NCI-H2227 treated with DMSO at 0.1 percent for 48 hours (cell line): ENCODE results near the gene OSBPL2.

ENCODE experiments used
- DNase-seq: peaks from one replicate; lab custom pipeline; 2025; lab: John Stamatoyannopoulos, UW

Gene OSBPL2

DNA sequence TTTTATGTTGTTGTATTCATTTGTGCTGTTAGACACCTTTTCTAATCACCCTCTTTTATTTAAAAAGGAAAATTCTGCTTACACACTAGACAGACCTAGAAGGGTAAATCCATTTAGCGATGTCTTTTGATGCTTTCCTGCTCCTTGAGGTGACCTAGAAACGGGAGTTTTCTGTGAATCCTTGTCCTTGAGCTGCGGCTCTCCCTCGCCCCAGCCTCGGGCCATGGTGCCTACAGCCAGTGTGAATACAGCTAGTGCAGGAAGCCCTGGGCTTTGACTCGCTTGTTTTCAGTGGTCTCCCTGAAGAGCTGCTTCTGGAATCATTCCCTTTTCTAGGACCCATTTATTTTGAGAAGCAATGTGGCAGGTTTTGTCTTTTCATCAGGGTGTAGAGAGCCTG, 46.8 kb downstream of the OSBPL2 start:
- DNase-seq, result no peak

DNA sequence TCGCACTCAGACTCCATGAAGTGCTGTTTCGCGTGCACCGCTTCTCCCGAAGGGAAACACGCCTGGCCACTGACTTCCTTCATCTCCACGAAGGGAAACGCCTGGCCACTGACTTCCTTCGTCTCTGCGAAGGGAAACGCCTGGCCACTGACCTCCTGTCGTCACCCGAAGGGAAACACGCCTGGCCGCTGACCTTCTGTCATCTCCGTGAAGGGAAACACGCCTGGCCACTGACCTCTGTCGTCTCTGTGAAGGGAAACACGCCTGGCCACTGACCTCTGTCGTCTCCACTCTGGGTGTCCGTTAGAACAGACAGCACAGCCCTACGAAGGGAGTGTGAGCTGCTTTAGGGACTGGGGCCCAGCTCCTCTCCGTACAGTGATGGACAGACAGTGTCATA, 47.4 kb downstream of the OSBPL2 start:
- no peak for DNase-seq

DNA sequence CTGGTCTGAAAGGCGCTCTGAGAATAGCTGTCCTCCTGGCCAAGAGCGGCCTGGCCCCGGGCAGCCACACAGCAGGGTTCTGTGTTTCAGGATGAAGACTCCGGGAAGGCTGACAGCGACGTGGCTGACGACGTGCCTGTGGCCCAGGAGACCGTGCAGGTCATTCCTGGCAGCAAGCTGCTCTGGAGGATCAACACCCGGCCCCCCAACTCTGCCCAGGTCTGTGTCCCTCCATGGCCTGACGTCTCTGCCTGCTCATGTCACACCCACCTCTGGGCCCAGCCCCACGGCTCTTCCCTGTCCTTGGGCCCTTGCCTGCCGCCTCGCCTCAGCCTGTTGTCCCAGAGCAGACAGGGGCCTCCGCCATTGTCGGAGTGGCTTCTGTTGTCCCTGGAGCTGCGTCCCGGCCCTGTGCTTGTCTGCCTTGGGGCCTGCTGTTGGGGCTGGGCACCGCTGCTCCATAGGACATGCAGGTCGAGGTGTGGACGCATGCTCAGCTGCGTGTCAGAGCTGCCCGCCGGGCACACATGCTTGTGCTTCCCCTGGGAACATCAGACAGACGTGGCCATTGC, 48.3 kb downstream of the OSBPL2 start:
- DNase-seq, result no peak

DNA sequence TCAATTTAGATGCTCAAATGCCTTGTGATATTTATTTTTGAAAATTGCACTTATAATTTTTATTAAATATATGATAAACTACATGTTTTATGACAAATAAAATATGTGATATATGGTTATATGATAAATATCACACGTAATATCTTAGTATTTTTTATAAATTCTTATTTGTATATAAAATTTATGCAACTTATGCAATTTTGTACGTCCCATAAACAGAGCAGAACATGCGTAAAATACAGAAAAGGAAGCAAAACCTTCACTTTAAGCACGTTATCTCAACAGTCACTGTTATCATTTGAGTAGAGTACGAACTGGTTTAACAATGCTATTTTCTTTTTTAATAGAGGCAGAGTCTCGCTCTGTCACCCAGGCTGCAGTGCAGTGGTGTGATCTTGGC, 48.8 kb downstream of the OSBPL2 start:
- no peak for DNase-seq

DNA sequence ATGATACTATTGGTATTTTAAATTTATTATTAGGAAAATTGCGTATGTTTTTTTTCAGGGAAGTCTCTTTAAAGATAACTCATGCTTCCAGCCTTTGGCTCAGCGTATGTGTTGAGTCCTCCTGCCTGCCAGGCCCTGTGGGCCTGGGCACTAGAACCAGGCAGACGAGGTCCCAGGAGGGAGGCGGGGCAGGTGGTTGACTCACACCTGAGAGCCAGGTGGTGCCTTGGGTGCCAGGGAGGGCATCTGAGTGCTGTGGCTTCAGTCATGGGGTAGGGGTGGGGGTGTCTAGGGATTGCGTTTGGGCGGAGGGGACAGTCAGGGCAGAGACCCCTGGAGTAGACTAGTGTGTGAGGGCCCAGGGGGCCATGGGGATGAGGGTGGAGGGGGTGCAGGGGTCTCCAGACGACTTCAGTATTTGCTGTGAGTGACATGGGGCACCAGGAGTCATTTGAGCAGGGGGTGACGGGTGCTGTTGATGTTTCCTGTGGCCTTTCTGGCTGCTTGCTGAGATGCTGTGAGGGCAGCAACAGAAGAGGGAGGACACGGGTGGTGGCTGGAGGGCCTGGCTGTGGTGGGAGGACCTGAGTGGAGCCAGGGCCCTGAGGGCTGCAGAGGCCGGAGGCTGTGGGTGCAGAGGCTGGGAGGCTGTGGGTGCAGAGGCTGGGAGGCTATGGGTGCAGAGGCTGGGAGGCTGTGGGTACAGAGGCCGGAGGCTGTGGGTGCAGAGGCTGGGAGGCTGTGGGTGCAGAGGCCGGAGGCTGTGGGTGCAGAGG, 49.6 kb downstream of the OSBPL2 start:
- DNase-seq, result no peak

DNA sequence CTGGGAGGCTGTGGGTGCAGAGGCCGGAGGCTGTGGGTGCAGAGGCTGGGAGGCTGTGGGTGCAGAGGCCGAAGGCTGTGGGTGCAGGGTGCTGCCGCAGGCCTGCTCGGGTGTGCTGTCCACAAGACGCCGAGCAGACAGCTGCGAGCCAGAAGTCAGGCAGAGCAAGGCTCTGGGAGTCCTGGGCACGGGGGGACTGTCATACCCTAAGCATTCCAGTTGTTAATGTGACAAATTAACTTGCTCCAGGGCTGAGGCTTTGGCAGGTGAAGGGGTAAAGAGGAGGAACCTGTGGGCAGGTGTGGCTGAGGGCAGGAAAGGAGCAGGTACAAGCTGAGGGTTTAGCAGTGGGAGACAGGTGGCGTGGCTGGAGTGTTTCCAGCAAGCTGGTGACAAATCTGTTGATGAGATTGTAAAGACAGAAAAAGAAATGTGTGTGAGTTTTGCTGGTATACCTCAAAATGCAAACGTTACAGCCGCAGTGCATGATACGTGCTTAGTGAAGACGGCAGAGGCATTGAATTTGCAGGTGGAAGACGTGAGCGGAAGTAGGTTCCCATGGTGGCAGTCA, 50.3 kb downstream of the OSBPL2 start:
- no peak for DNase-seq

DNA sequence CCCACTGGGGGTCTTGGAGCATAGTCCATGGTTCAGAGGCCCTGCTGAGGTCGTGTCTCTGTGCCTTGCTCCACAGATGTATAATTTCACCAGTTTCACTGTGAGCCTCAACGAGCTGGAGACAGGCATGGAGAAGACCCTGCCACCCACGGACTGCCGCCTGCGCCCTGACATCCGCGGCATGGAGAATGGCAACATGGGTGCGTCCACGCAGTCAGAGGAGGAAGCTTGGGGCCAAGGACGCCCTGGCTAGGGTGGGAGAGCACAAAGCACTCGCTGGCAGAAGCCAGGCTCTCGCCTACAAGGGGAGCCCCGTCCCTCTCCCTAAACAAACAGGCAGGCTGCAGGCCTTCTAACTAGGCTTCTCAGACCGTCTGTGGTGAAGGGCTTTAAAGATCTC, 50.8 kb downstream of the OSBPL2 start:
- DNase-seq, result no peak

DNA sequence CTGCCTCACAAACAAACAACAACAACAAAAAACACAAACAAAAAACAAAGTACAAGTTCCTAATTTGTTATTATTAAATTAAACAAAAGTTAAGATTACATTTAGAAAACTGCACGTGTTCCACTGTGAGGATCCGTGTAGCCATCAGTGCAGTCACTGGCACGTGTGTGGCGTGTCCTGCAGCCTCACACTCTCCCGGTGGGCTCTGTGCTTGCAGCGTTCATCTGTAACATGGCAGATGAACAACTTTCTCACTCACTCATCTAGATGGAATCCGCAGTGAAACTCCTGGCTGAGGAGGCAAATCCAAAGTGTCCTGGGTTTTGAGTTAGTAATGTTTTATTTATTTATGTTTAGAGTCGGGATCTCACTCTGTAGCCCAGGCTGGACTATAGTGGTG, 51.6 kb downstream of the OSBPL2 start:
- DNase-seq, result no peak

DNA sequence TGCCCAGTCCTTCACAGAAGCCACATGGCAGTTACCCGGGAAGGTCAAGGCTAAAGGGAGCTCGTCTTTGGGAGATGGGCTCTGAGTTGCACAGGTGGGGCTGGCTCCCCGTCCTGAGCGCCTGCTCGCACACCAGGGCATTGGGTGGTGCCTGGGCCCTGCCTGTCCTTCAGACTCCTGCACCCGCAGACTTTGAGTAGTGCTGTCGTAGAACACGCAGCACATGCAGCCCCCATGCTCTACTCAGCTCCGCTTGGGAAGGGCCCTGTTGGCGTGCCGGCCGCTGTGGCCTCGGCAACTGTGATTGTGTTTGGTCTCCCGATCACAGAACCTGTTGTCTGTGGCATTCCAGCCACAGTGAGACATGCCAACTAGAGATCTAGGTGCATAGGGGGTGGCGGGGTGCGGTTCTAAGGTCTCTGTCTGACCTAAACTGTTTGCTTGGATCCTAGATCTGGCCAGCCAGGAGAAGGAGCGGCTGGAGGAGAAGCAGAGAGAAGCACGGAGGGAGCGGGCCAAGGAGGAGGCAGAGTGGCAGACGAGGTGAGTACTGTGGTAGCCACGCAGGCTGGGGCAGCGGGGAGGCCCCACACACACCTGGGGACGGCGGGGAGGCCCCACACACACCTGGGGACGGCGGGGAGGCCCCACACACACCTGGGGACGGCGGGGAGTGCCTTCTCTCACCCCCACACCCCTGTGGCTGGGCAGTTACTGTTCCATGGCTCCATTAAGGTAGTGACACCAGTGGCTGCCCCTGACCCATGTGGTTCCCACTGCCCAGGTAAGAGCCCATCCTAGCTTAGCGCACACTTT, 53.1 kb downstream of the OSBPL2 start:
- DNase-seq, result no peak

DNA sequence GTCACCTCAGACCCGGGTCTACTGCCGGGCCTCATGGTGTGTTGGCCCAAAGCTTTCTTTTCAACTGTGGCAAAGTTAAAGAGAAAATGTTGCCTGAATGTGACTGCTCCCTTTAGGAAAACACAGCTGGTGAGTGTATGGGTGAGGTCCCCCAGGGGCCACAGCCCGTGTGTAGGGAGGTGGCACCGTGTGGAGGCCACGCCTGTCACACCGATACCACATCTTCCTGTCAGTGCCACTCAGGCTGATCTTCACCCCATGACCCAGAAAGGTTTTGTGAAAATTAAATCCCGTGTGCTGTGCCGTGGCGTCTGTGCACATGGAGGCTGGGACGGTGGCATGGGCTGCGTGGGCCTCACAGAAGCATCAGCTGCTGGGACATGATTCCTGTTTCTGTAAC, 53.8 kb downstream of the OSBPL2 start:
- no peak for DNase-seq

DNA sequence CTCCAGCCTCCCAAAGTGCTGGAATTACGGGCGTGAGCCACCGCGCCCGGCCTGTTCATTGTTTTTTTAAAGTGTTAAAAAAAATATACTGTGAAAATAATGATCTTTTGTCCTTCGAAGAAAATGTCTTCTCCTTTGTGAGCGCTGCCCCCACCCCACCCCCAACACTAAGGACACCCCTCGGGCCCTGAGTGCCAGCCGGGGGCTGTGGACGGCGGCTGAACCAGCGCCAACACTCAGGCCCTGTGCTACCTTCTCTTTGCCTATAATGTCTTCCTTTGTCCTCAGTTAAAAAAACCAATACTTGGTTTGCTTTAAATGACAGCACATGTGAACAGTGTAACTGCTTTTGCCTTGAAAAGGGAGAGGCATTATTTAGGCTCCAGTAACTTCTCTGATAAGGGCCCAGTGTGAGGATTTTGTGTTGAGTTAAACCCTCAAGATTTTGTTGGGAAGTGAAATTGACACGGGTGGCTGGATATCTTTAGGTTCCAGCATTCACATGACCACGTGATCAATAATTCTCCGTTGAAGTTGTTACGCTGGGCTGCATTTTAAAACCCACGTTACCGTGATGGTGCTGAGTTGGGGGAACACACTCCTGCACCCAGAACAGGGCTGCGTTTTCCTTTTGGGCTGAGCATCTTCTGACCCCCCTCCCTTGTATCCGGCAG, 54.9 kb downstream of the OSBPL2 start:
- no peak for DNase-seq

DNA sequence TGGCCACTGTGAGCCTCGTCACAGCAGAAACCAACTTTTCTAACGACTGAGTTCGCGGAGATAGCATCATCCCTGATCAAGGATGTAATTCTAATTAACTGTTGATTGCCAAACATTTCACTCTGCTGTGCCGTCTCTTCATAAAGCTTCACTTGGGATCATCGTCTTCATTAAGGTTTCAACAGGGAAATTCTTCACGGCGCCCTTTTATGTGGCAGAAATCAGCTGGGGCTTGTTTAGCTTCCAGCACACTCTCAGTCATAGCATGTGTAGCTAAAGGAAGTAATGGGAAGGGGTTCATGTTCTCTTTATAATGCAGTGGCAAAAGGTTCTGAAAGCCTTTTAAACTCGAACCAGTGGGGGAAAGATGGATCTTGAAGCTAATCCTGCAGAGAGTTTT, 55.6 kb downstream of the OSBPL2 start:
- no peak for DNase-seq

DNA sequence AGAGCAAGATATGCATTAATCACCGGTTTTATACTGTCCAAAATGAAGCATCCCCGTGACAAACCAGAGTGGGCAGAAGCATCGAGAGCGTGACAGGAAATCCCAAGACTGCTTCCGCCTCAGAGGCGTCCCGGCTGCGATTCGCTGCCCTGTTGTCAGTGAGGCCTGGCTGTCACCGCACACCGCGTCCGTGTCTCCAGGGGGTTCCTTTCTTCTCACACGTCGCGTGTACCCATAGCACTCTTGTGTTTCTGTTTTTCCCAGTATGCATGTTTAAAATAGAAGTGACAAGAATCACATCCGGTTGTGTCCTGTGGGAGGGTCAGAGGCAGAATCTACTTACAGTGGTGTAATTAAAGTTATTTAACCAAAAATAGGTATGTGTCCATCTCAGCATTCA, 56.2 kb downstream of the OSBPL2 start:
- DNase-seq, result no peak

DNA sequence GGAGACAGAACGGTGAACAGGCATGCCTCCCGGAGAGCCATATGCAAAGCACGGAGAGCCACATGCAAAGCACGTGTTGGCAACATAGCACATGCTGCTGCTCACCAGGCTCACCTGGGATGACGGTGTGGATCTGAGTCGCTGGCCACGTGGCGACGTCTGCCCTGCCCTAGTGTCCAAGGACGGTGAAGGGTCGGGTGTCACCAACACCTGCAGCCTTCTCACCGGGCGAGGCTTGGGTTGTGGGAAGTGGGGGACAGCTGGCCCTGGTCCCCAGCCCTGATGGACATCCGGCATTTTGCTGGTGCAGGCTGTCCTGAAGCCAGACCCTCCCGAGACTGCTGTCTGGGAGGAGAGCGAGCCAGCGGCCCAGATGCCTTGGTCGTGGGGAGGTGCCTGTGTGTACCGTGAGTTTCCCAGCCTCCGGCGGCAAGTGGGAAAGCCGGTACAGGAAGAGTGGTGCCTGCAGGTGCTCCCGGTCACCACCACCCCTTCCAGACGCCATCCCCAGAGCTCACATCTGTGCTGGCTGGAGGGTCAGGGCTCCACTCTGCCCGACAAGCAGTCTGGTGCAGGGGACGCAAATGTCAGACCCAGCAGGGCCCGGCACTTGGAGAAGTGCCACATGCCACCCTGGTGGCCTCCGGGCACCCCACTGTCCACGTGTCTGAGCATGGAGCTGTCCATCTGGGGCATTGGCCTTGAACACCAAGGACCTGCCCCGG, 58.6 kb downstream of the OSBPL2 start:
- DNase-seq, result no peak

DNA sequence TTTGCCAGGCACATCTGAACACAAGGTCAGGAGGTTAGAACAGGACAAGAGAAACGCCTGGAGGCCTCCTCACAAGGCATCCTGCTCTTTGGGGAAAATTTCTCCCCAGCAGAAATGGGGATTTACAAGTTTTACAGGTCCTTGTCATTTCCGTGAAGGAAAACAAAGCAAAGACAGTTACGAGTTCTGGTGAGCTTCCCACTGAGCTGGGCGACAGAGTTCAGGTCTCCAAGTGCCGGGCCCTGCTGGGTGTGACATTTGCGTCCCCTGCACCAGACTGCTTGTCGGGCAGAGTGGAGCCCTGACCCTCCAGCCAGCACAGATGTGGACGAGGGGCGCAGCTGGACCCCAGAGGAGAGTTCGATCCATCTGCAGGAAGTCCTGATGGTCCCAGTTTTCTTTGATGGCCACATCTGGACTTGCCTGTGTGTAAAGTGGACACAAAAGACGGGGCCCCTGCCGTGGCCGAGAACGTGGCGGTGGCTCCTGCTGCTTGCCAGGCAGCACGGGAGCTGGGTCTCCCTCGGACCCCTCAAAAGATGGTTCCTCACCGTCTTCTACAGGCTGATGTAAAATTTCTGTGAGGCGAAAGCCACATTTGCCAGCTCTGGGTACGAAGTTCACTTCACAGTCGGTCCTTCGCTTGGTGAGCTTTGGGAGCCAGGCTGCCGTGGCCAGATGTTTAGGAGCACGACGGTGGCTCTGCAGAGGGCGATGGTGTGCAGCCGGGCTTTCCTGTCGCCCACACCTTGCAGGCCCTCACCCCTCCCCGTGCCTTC, 59.3 kb downstream of the OSBPL2 start:
- DNase-seq, result no peak

DNA sequence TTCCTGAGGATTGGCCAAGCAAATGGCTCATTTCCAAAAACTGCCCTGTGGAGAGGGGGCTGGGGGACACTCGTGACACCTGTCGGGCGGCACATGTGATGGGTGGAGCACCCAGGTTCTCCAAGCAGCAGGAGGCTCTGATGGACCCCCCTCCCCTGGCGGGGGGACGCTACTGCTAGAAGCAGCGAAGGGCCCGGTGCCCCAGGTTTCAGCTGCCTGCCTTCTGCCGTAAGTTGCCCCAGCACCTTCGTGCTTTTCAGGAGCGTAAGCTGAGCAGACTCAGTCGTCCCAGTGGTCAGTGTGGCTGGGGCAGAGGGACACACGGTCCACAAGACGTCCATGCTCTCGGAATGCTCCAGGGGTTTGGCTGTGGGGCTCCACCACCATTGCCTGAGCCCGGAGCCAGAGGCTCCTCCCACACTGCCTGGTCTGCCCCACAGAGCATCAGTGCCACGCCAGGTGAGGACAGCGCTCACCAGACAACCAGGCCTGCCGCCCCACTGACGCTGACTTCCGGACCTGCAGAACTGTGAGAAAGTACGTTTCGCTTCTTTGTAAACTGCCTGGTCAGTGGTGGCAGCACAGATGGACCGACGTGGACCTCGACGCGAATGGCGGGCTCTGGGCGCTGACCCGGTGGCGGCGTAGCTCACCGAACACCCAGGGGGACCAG, 60.4 kb downstream of the OSBPL2 start:
- DNase-seq, result no peak

DNA sequence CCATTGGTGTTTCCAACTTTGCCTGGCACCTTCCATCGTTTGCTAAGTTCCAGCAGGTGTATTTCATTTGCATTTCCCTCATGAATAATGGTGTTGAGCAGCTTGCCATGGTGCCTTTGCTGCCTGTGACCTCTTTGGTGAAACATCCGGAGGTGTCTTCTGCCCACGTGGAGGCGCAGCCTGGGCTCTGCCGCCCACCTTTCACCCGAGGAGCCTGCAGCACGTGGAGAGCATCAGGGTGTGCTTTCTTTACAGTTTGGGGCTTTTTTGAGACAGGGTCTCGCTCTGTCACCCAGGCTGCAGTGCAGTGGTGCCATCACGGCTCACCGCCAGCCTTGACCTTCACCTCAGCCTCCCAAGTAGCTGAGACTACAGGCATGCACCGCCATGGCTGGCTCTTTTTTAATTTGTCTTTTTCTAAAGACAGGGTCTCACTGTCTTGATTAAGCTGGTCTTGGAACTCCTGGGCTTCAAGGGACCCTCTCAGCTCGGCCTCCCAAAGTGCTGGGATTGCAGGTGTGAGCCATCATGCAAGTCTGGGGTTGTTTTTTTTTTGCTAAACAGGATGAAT, 61.4 kb downstream of the OSBPL2 start:
- DNase-seq, result no peak

DNA sequence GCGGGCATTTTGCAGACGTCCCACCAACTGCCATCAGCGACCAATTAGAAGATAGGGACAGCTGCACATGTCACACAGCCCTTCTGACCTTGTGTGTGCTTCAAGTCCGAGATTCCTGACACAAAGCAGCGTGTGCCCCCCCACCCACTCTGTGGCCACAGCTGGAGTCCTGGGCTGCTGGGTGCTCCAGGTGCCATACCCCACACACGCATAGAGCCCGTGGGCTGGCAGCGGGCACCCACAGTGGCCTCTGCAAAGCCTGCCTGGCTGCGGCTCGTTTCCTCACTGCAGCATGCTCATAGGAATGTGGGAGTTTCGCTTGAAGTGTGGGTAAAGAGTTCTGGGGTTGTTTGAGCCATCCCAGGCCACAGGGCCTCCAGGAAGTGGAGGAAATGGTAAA, 62.0 kb downstream of the OSBPL2 start:
- DNase-seq, result no peak

DNA sequence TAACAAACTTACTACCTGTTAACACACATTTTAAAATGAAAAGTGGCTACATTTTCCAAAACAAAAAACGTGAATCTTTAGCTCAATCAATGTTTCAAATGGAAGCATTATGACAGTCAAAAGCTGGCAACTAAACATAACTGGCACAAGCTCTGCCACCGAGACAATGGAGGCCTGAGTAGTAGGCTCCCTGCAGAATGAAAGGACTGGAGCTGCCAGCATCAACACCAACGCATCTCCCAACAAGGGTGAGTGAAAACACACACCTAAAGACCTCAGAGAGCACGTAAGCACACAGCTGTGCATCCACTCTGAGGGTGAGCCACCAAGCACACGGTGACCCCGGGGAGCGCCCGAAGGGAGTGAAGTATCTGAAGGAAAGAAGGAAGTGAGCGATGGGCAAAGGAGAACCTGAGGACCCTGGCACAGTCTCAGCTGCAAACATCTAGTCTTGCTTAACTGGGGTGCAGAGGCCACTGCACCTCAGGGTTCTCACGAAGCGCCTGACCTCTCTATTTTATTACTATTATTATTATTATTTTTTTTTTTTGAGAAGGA, 62.9 kb downstream of the OSBPL2 start:
- DNase-seq, result no peak
